GM12878 (cell line): ENCODE measurements around the gene TRABD2B. TPM values are rescaled to one million over a fixed set of nuclear protein-coding genes. Genes with fewer than 3 reads are reported as not detected.

Source experiments
- ATAC-seq: fragments of 200-7000 bp; cut with Tn5 transposase; 3 replicates; pipeline ENCODE4 v1.9.1; 2020; ENCODE audit warnings: mild to moderate bottlenecking, moderate library complexity
- BruUV-seq: library from RNA; stranded (reverse); fragments of 400-500 nt; replicated peaks from 2 replicates; lab custom pipeline; 2021; lab: Mats Ljungman, UMichigan
- CTCF ChIA-PET: fragments of 300-600 bp; sonication (Branson Sonifier 250); formaldehyde crosslinking; extraction: SDS; loops from one replicate; lab custom pipeline; 2021; ENCODE audit warnings: inconsistent platforms; lab: Yijun Ruan, JAX
- POLR2A ChIA-PET: fragments of 350-600 bp; formaldehyde crosslinking; extraction: SDS; loops from one replicate; lab custom pipeline; 2021; ENCODE audit warnings: inconsistent platforms; lab: Charles Lee
- RAD21 ChIA-PET: fragments of 300-600 bp; sonication (Branson Sonifier 250); formaldehyde crosslinking; loops from one replicate; lab custom pipeline; 2023; ENCODE audit warnings: antibody characterized with exemption; ENCODE audit not compliant: unreplicated experiment; lab: Charles Lee
- SMC1A ChIA-PET: fragments of 300-600 bp; sonication (Branson Sonifier 250); formaldehyde crosslinking; loops from one replicate; lab custom pipeline; 2023; ENCODE audit not compliant: unreplicated experiment, uncharacterized antibody; lab: Charles Lee
- DNase-seq: peaks from one replicate; pipeline ENCODE4 v3.0.0-alpha.2; 2011; ENCODE audit warnings: low read depth, low spot score
- FAIRE-seq: peaks from 3 replicates; lab custom pipeline; 2011; peaks lifted over from hg19 to GRCh38; lab: Jason Lieb, UNC
- H2AFZ ChIP-seq: 2 replicates; pipeline ENCODE4 v1.6.0; 2011; ENCODE audit warnings: low read depth, low read length, control low read depth; ENCODE audit not compliant: control insufficient read depth
- H3K27ac ChIP-seq: 2 replicates; pipeline ENCODE4 v1.5.1; 2011; ENCODE audit warnings: control low read depth; ENCODE audit not compliant: control insufficient read depth, insufficient read depth
- H3K27me3 ChIP-seq, 2 experiments: replicated peaks in 1 of 2; 2 replicates each; pipeline versions ENCODE4 v1.6.0 to v1.6.1; 2011; ENCODE audit warnings: low read length in 1 of 2; ENCODE audit not compliant: control insufficient read depth in 2 of 2, insufficient read depth in 2 of 2
- H3K36me3 ChIP-seq, 2 experiments: 2 replicates each; pipeline ENCODE4 v1.5.1; 2011; ENCODE audit warnings: low read length in 1 of 2; ENCODE audit not compliant: control insufficient read depth in 2 of 2, insufficient read depth in 2 of 2
- H3K4me1 ChIP-seq: 2 replicates; pipeline ENCODE4 v1.6.1; 2011; ENCODE audit warnings: mild to moderate bottlenecking, low read length, moderate library complexity, mixed read lengths; ENCODE audit not compliant: control insufficient read depth, insufficient read depth
- H3K4me2 ChIP-seq: 2 replicates; pipeline ENCODE4 v1.6.0; 2011; ENCODE audit warnings: control low read depth; ENCODE audit not compliant: control insufficient read depth, insufficient read depth
- H3K4me3 ChIP-seq: fragments of 200-600 bp; sonication (generic); 2 replicates; pipeline ENCODE4 v1.5.1; 2016
- H3K79me2 ChIP-seq: 2 replicates; pipeline ENCODE4 v1.6.0; 2011; ENCODE audit warnings: low read length; ENCODE audit not compliant: control insufficient read depth, insufficient read depth
- H3K9ac ChIP-seq: 2 replicates; pipeline ENCODE4 v1.8.0; 2011; ENCODE audit warnings: low read length, control low read depth, mixed read lengths; ENCODE audit not compliant: control insufficient read depth, insufficient read depth
- H3K9me3 ChIP-seq: replicated peaks from 3 replicates; pipeline ENCODE4 v1.5.1; 2011; ENCODE audit warnings: mild to moderate bottlenecking, low read length; ENCODE audit not compliant: control insufficient read depth, insufficient read depth
- H4K20me1 ChIP-seq: 2 replicates; pipeline ENCODE4 v1.6.0; 2011; ENCODE audit not compliant: control insufficient read depth, insufficient read depth
- DPF2 ChIP-seq: fragments of 450-650 bp; IDR thresholded peaks from 2 replicates; pipeline ENCODE4 v1.6.1; 2017; ENCODE audit warnings: mild to moderate bottlenecking
- EED ChIP-seq: sonication (generic); IDR thresholded peaks from 2 replicates; pipeline ENCODE4 v1.6.1; 2016; ENCODE audit warnings: antibody characterized with exemption, low read depth
- FOS ChIP-seq: IDR thresholded peaks from 3 replicates; pipeline ENCODE4 v1.6.1; 2011; ENCODE audit warnings: borderline replicate concordance; ENCODE audit not compliant: insufficient read length; ENCODE audit errors: extremely low read depth
- GATAD2B ChIP-seq: fragments of 450-650 bp; conservative IDR thresholded peaks from 2 replicates; pipeline ENCODE4 v1.6.1; 2017; ENCODE audit warnings: low read depth, mild to moderate bottlenecking, moderate library complexity
- KAT2A ChIP-seq: conservative IDR thresholded peaks from 2 replicates; pipeline ENCODE4 v1.6.1; 2011; ENCODE audit warnings: low read depth, low read length; ENCODE audit not compliant: control insufficient read depth
- MYB ChIP-seq: fragments of 150-350 bp; IDR thresholded peaks from 2 replicates; pipeline ENCODE4 v1.6.1; 2014; ENCODE audit warnings: mild to moderate bottlenecking, low read depth, low read length, borderline replicate concordance
- NBN ChIP-seq: fragments of 450-650 bp; IDR thresholded peaks from 2 replicates; pipeline ENCODE4 v1.6.1; 2016
- NRF1 ChIP-seq: conservative IDR thresholded peaks from 2 replicates; pipeline ENCODE4 v1.6.1; 2011; ENCODE audit warnings: mild to moderate bottlenecking, low read depth, low read length, improper control_type of control experiment
- RAD51 ChIP-seq: fragments of 450-650 bp; IDR thresholded peaks from 2 replicates; pipeline ENCODE4 v1.6.1; 2016; ENCODE audit warnings: moderate library complexity, mild to moderate bottlenecking, inconsistent platforms
- SMARCA5 ChIP-seq: fragments of 450-650 bp; IDR thresholded peaks from 2 replicates; pipeline ENCODE4 v1.6.1; 2017; ENCODE audit warnings: mild to moderate bottlenecking
- TCF7 ChIP-seq: IDR thresholded peaks from 2 replicates; pipeline ENCODE4 v1.6.1; 2014; ENCODE audit warnings: antibody characterized with exemption, borderline replicate concordance
- WGBS: methylation state at CpG from one replicate; pipeline ENCODE4 v1.1.6; 2016; ENCODE audit warnings: low lambda C conversion rate; ENCODE audit not compliant: insufficient replicate concordance, insufficient coverage; ENCODE audit errors: missing lambda C conversion rate; 5-methylcytosine and 5-hydroxymethylcytosine counted together
- in situ Hi-C: fragments of 300-500 bp; cut with MboI; formaldehyde crosslinking; loops from 9 replicates; pipeline ENCODE4 v1.14.3; 2018; ENCODE audit warnings: mixed read lengths
- intact Hi-C: fragments of 100-400 bp; cut with micrococcal nuclease; formaldehyde crosslinking; loops from one replicate; pipeline ENCODE4 v1.14.2; 2022; ENCODE audit not compliant: unreplicated experiment
- polyA plus RNA-seq, 11 experiments: library from polyadenylated mRNA; depleted of rRNA in 4 of 11; unstranded in 6 of 11; stranded (reverse) in 5 of 11; fragments of >200 nt; fragmentation: Nextera tagmentation in 4 of 11; fragmentation: Illumina TruSeq in 1 of 11; extraction: Ambion mirVana in 4 of 11; extraction: Trizol in 1 of 11; gene quantifications; 1 replicate in 1 of 11; 2 replicates in 10 of 11; pipeline versions ENCODE4 v1.2.1 to v1.2.3, GENCODE V29; 2011 to 2016; ENCODE audit warnings: inconsistent platforms in 2 of 11, missing spikeins in 2 of 11, low read depth in 1 of 11
- total RNA-seq, 4 experiments: library from RNA; depleted of rRNA in 3 of 4; stranded (reverse); fragments of >200 nt in 3 of 4; fragmentation: Illumina TruSeq in 1 of 4; extraction: Trizol in 1 of 4; gene quantifications; 2 replicates each; pipeline versions ENCODE4 v1.2.1 to v1.2.3, GENCODE V29; 2013 to 2021
- TF ChIP-seq, protein P1 (sequence below): fragments of 450-650 bp; IDR thresholded peaks from 2 replicates; pipeline ENCODE4 v1.6.1; 2017; ENCODE audit warnings: mild to moderate bottlenecking, moderate library complexity
- TF ChIP-seq, protein P2 (sequence below): fragments of 450-650 bp; IDR thresholded peaks from 2 replicates; pipeline ENCODE4 v1.6.1; 2018; ENCODE audit warnings: mild to moderate bottlenecking, low read depth, moderate library complexity; ENCODE audit not compliant: partially characterized antibody
- TF ChIP-seq, protein P3 (sequence below): fragments of 450-650 bp; IDR thresholded peaks from 2 replicates; pipeline ENCODE4 v1.6.1; 2016; ENCODE audit warnings: mild to moderate bottlenecking
- TF ChIP-seq, protein P4 (sequence below): fragments of 450-650 bp; conservative IDR thresholded peaks from 2 replicates; pipeline ENCODE4 v1.6.1; 2017; ENCODE audit warnings: mild to moderate bottlenecking, moderate library complexity

Gene TRABD2B
- total and polyA plus RNA-seq, 10 of the 15 experiments (the other 5 are each of a cell fraction or from before 2014, with no cell fraction given), result not detected

DNA sequence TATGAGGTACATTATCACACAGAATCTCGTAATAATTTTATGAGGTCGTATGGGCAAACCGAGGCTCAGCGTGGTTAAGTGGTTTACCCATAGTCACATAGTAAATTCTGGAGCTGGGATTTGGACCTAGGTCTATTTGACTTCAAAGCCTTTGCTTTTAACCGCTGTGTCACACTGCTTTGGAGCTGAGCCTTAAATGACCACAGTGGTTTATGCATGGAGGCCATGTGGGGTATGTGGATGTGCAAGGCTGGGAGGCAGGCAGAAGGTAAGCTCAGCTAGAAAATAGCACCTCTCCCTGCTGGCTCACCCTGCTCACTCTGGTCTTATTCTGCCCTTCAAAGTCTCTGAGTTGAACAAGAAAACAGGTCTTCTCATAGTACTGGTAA lies 269.5 kb downstream of the TRABD2B start:
- in situ Hi-C loops (no loop called here), intact Hi-C loops (loop anchor here (5.0 kb wide), 1 partner anchor 290 kb away; the partner anchor contains the start of gene FOXD2)
- Histone ChIP-seq H3K36me3 (no peaks in the 10 kb centered on the region), H3K4me1 (no peaks in the 10 kb centered on the region), H3K27me3 (peaks cover 6 to 7% of the 10 kb centered on the region in 2 experiments), H3K9me3 (no peaks in the 10 kb centered on the region), H3K4me2 (no peak overlapping the region), H3K27ac (no peak overlapping the region), H3K4me3 (no peak overlapping the region), H2AFZ (no peak overlapping the region), H3K79me2 (no peaks in the 10 kb centered on the region), H4K20me1 (no peaks in the 10 kb centered on the region), H3K9ac (no peak overlapping the region)
- 5% methylated on average over 5 of the region's 5 CpGs for WGBS
- POLR2A ChIA-PET, result no interaction called here
- DNase-seq (no peak), ATAC-seq (no peak), FAIRE-seq (no peak)
- RAD21 ChIA-PET, result interaction anchor here (1.0 to 2.3 kb wide), 3 partner anchors 290 to 339 kb away, joined by 3 to 14 read pairs (median 11); partner anchors contain the start of gene FOXD2
- CTCF ChIA-PET, result interaction anchor here (0.6 to 4.7 kb wide), 9 partner anchors 10 to 471 kb away, joined by 3 to 33 read pairs (median 10); partner anchors contain the start of gene FOXD2
- BruUV-seq, result no TSS peak
- SMC1A ChIA-PET, result interaction anchor here (1.1 to 3.8 kb wide), 6 partner anchors 9 to 339 kb away, joined by 3 to 15 read pairs (median 6); no protein-coding TSS in a partner anchor
- TF ChIP-seq, protein P1, sequence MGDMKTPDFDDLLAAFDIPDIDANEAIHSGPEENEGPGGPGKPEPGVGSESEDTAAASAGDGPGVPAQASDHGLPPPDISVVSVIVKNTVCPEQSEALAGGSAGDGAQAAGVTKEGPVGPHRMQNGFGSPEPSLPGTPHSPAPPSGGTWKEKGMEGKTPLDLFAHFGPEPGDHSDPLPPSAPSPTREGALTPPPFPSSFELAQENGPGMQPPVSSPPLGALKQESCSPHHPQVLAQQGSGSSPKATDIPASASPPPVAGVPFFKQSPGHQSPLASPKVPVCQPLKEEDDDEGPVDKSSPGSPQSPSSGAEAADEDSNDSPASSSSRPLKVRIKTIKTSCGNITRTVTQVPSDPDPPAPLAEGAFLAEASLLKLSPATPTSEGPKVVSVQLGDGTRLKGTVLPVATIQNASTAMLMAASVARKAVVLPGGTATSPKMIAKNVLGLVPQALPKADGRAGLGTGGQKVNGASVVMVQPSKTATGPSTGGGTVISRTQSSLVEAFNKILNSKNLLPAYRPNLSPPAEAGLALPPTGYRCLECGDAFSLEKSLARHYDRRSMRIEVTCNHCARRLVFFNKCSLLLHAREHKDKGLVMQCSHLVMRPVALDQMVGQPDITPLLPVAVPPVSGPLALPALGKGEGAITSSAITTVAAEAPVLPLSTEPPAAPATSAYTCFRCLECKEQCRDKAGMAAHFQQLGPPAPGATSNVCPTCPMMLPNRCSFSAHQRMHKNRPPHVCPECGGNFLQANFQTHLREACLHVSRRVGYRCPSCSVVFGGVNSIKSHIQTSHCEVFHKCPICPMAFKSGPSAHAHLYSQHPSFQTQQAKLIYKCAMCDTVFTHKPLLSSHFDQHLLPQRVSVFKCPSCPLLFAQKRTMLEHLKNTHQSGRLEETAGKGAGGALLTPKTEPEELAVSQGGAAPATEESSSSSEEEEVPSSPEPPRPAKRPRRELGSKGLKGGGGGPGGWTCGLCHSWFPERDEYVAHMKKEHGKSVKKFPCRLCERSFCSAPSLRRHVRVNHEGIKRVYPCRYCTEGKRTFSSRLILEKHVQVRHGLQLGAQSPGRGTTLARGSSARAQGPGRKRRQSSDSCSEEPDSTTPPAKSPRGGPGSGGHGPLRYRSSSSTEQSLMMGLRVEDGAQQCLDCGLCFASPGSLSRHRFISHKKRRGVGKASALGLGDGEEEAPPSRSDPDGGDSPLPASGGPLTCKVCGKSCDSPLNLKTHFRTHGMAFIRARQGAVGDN, result no peak
- TF ChIP-seq, protein P2, sequence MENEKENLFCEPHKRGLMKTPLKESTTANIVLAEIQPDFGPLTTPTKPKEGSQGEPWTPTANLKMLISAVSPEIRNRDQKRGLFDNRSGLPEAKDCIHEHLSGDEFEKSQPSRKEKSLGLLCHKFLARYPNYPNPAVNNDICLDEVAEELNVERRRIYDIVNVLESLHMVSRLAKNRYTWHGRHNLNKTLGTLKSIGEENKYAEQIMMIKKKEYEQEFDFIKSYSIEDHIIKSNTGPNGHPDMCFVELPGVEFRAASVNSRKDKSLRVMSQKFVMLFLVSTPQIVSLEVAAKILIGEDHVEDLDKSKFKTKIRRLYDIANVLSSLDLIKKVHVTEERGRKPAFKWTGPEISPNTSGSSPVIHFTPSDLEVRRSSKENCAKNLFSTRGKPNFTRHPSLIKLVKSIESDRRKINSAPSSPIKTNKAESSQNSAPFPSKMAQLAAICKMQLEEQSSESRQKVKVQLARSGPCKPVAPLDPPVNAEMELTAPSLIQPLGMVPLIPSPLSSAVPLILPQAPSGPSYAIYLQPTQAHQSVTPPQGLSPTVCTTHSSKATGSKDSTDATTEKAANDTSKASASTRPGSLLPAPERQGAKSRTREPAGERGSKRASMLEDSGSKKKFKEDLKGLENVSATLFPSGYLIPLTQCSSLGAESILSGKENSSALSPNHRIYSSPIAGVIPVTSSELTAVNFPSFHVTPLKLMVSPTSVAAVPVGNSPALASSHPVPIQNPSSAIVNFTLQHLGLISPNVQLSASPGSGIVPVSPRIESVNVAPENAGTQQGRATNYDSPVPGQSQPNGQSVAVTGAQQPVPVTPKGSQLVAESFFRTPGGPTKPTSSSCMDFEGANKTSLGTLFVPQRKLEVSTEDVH, result no peak
- TF ChIP-seq RAD51 (no peak), TCF7 (no peak), NBN (no peak), MYB (no peak), DPF2 (no peak), SMARCA5 (no peak), EED (no peak), NRF1 (no peak), GATAD2B (no peak), KAT2A (no peak), FOS (no peak)
- TF ChIP-seq, protein P3, sequence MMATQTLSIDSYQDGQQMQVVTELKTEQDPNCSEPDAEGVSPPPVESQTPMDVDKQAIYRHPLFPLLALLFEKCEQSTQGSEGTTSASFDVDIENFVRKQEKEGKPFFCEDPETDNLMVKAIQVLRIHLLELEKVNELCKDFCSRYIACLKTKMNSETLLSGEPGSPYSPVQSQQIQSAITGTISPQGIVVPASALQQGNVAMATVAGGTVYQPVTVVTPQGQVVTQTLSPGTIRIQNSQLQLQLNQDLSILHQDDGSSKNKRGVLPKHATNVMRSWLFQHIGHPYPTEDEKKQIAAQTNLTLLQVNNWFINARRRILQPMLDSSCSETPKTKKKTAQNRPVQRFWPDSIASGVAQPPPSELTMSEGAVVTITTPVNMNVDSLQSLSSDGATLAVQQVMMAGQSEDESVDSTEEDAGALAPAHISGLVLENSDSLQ, result no peak
- TF ChIP-seq, protein P4, sequence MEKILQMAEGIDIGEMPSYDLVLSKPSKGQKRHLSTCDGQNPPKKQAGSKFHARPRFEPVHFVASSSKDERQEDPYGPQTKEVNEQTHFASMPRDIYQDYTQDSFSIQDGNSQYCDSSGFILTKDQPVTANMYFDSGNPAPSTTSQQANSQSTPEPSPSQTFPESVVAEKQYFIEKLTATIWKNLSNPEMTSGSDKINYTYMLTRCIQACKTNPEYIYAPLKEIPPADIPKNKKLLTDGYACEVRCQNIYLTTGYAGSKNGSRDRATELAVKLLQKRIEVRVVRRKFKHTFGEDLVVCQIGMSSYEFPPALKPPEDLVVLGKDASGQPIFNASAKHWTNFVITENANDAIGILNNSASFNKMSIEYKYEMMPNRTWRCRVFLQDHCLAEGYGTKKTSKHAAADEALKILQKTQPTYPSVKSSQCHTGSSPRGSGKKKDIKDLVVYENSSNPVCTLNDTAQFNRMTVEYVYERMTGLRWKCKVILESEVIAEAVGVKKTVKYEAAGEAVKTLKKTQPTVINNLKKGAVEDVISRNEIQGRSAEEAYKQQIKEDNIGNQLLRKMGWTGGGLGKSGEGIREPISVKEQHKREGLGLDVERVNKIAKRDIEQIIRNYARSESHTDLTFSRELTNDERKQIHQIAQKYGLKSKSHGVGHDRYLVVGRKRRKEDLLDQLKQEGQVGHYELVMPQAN, result no peak
